ENCODE data around the gene TEX11. TPM values are rescaled to one million over a fixed set of nuclear protein-coding genes. Genes with fewer than 3 reads are reported as not detected.
A peak's percentile ranks its signal among the peaks of the same experiment; 100 is the strongest.

Gene TEX11
- polyA plus RNA-seq, 4 donors = 0.04 to 0.54 (median 0.04) TPM; not detected in 1

GRCh38 chrX:70479247-70479921, 429.1 kb downstream of the TEX11 start:
- peak overlapping the region; percentile 89 to 93 (median 93) for H3K27ac ChIP-seq (ENCODE audit: low read depth in 1 of 3, low read length in 2 of 3)
- H3K27me3 ChIP-seq (ENCODE audit: control insufficient read depth in 3 of 3, insufficient read depth in 3 of 3, low read length in 3 of 3) = no peaks in the 10 kb centered on the region
- H3K4me1 ChIP-seq (ENCODE audit: control insufficient read depth in 3 of 3, insufficient read depth in 2 of 3, low read depth in 1 of 3, low read length in 2 of 3) = peaks cover 0 to 46% (median 9%) of the 10 kb centered on the region in 3 donors
- WGBS, 3 donors = 31 to 49% (median 38%) methylated on average over 4 of the region's 4 CpGs
- DNase-seq = peak; percentile 66 to 74
- no peak overlapping the region for H3K4me3 ChIP-seq (ENCODE audit: low read depth in 1 of 3, low read length in 3 of 3)
- no peak for FAIRE-seq
- H3K9me3 ChIP-seq (ENCODE audit: control insufficient read depth in 2 of 2, insufficient read depth in 1 of 2, low read depth in 1 of 2, low read length in 1 of 2) = no peaks in the 10 kb centered on the region
- peaks cover 0 to 10% (median 0%) of the 10 kb centered on the region in 3 donors for H3K36me3 ChIP-seq (ENCODE audit: control insufficient read depth in 3 of 3, insufficient read depth in 2 of 3, low read depth in 1 of 3, low read length in 3 of 3)

Other genes with a start within 250 kb of the TEX11 start
- 1 to 10 TPM in 1 of 4 donors, under 1 TPM in 1, not detected in 2; 0.07 to 1.1 TPM for gene SLC7A3, start 22.4 kb upstream of the TEX11 start, polyA plus RNA-seq
- 10 to 100 TPM; 40.9 to 64.8 (median 55.5) TPM for gene SNX12, start 159.6 kb upstream of the TEX11 start, polyA plus RNA-seq
- gene FOXO4, start 187.1 kb upstream of the TEX11 start, polyA plus RNA-seq = 10 to 100 TPM; 11.5 to 20.5 (median 14.9) TPM
- gene CXorf65, start 198.0 kb upstream of the TEX11 start, polyA plus RNA-seq = 1 to 10 TPM in 2 of 4 donors, under 1 TPM in 2; 0.27 to 2.2 (median 1.5) TPM
- gene IL2RG, start 202.9 kb upstream of the TEX11 start, polyA plus RNA-seq = 10 to 100 TPM; 11.2 to 83.5 (median 25.5) TPM
- gene MED12, start 209.9 kb upstream of the TEX11 start, polyA plus RNA-seq = 10 to 100 TPM in 1 of 4 donors, 1 to 10 TPM in 3; 4.3 to 30.1 (median 9.0) TPM
- 1 to 10 TPM in 1 of 4 donors, under 1 TPM in 3; 0.27 to 1.2 (median 0.62) TPM for gene NLGN3, start 236.1 kb upstream of the TEX11 start, polyA plus RNA-seq